ENCODE results near the gene RFX1.
A peak's percentile ranks its signal among the peaks of the same experiment; 100 is the strongest.

Gene RFX1

DNA sequence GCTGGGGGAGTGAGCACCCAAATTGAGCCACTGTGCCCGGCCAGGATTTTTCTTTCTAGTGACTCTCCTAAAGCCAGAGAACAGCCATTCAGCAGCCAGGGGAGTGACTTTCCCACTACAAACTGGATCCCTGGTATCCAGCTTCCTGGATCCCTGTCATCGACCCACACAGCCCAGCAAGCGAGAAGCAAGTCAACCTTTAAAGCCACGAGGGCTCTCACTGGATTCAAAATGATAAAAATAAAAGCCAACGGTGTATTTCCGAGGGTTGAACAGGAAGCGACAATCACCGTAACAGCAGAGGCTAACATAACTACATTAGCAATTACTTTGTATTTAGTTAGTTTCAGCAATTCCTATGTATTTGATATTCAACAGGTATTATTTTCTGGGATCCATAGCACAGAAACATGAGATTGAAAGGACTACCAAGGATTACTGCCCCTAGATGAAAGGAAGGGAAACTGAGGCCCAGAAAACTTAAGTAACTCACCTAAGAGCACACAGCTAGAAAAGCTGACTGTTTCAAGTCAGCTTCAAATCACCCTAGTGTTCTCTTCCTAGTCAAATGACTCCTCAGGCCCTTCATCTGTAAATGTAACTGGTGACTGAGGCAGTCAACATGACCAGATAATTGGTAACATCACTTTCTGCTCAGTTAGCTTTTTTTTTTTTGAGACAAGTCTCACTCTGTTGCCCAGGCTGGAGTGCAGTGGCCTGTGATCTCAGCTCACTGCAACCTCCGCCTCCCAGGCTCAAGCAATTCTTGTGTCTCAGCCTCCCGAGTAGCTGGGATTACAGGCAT is 2.7 kb downstream of the RFX1 start:
- ChIA-PET POLR2A (interaction anchor here (0.7 kb wide), 1 partner anchor 33 kb away, joined by 10 read pairs; no protein-coding TSS in a partner anchor), CTCF (interaction anchor here (0.6 to 2.1 kb wide), 3 partner anchors 68 to 394 kb away, joined by 3 to 4 read pairs (median 4); no protein-coding TSS in a partner anchor)
- H3K27ac ChIP-seq (ENCODE audit: extremely low read depth, low read depth, low read length): no peak overlapping the region
- peaks cover 0 to 8% of the 10 kb centered on the region in 2 experiments; a peak in 2 of 3 replicates for H3K36me3 ChIP-seq (ENCODE audit: control insufficient read depth in 2 of 2, insufficient read depth in 1 of 2, low read length in 2 of 2)
- no peaks in the 10 kb centered on the region for H3K9me3 ChIP-seq (ENCODE audit: control insufficient read depth, insufficient read depth, low read depth, low read length)
- no peak overlapping the region for H3K4me3 ChIP-seq (ENCODE audit: low read depth, low read length)
- H3K4me1 ChIP-seq (ENCODE audit: control insufficient read depth, insufficient read depth, low read length): no peaks in the 10 kb centered on the region
- no peak for TF ChIP-seq ZNF426 (tag by site-specific recombination; IDR thresholded peaks at IDR 0.05)
- TF ChIP-seq ZNF777 (tag by site-specific recombination; IDR thresholded peaks at IDR 0.05; ENCODE audit: borderline replicate concordance): no peak
- TF ChIP-seq, protein P1, sequence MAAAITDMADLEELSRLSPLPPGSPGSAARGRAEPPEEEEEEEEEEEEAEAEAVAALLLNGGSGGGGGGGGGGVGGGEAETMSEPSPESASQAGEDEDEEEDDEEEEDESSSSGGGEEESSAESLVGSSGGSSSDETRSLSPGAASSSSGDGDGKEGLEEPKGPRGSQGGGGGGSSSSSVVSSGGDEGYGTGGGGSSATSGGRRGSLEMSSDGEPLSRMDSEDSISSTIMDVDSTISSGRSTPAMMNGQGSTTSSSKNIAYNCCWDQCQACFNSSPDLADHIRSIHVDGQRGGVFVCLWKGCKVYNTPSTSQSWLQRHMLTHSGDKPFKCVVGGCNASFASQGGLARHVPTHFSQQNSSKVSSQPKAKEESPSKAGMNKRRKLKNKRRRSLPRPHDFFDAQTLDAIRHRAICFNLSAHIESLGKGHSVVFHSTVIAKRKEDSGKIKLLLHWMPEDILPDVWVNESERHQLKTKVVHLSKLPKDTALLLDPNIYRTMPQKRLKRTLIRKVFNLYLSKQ (tag by site-specific recombination; IDR thresholded peaks at IDR 0.05; ENCODE audit: borderline replicate concordance): no peak
- TF ChIP-seq, protein P2, sequence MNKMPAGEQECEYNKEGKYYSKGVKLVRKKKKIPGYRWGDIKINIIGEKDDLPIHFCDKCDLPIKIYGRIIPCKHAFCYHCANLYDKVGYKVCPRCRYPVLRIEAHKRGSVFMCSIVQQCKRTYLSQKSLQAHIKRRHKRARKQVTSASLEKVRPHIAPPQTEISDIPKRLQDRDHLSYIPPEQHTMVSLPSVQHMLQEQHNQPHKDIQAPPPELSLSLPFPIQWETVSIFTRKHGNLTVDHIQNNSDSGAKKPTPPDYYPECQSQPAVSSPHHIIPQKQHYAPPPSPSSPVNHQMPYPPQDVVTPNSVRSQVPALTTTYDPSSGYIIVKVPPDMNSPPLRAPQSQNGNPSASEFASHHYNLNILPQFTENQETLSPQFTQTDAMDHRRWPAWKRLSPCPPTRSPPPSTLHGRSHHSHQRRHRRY (tag by site-specific recombination; IDR thresholded peaks at IDR 0.05): no peak
- TF ChIP-seq, protein P3, sequence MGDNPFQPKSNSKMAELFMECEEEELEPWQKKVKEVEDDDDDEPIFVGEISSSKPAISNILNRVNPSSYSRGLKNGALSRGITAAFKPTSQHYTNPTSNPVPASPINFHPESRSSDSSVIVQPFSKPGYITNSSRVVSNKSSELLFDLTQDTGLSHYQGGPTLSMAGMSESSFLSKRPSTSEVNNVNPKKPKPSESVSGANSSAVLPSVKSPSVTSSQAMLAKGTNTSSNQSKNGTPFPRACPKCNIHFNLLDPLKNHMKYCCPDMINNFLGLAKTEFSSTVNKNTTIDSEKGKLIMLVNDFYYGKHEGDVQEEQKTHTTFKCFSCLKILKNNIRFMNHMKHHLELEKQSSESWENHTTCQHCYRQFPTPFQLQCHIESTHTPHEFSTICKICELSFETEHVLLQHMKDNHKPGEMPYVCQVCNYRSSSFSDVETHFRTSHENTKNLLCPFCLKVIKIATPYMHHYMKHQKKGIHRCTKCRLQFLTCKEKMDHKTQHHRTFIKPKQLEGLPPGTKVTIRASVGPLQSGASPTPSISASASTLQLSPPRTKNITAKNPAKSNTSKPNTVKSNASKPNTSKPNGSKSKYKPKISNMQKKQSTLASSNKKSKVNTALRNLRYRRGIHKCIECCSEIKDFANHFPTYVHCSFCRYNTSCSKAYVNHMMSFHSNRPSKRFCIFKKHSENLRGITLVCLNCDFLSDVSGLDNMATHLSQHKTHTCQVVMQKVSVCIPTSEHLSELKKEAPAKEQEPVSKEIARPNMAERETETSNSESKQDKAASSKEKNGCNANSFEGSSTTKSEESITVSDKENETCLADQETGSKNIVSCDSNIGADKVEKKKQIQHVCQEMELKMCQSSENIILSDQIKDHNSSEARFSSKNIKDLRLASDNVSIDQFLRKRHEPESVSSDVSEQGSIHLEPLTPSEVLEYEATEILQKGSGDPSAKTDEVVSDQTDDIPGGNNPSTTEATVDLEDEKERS (tag by site-specific recombination; IDR thresholded peaks at IDR 0.05): no peak
- no peak for TF ChIP-seq ZNF549 (tag by site-specific recombination; IDR thresholded peaks at IDR 0.05)
- TF ChIP-seq KLF10 (tag by site-specific recombination; IDR thresholded peaks at IDR 0.05): no peak
- TF ChIP-seq ZNF2 (tag by site-specific recombination; IDR thresholded peaks at IDR 0.05): no peak
- no peak for TF ChIP-seq GFI1B (tag by site-specific recombination; IDR thresholded peaks at IDR 0.05)
- TF ChIP-seq ZNF292 (tag by site-specific recombination; IDR thresholded peaks at IDR 0.05; ENCODE audit: borderline replicate concordance, low read depth): no peak
- TF ChIP-seq ZEB2 (tag by site-specific recombination; IDR thresholded peaks at IDR 0.05): 0 out of 2 replicates have a peak, but pooled peaks have one; percentile 29
- peak; percentile 64 for TF ChIP-seq ZNF341 (tag by site-specific recombination; IDR thresholded peaks at IDR 0.05; ENCODE audit: low read depth)
- no peak for TF ChIP-seq KLF16 (tag by site-specific recombination; IDR thresholded peaks at IDR 0.05)
- no peak for TF ChIP-seq ZNF530 (tag by site-specific recombination; IDR thresholded peaks at IDR 0.05; ENCODE audit: low read depth)
- no peak for TF ChIP-seq ZNF16 (tag by site-specific recombination; IDR thresholded peaks at IDR 0.05; ENCODE audit: low read depth)
- no peak for TF ChIP-seq ZNF654 (tag by site-specific recombination; IDR thresholded peaks at IDR 0.05; ENCODE audit: low read depth)
- TF ChIP-seq PRDM1 (tag by site-specific recombination; IDR thresholded peaks at IDR 0.05): no peak
- TF ChIP-seq KLF9 (tag by site-specific recombination; IDR thresholded peaks at IDR 0.05; ENCODE audit: low read depth): no peak
- no peak for TF ChIP-seq ZNF658 (tag by site-specific recombination; IDR thresholded peaks at IDR 0.05)
- no peak for TF ChIP-seq GLIS1 (tag by site-specific recombination; IDR thresholded peaks at IDR 0.05)
- TF ChIP-seq ZNF391 (tag by site-specific recombination; IDR thresholded peaks at IDR 0.05; ENCODE audit: borderline replicate concordance, low read depth): no peak
- TF ChIP-seq YY2 (tag by site-specific recombination; IDR thresholded peaks at IDR 0.05): no peak
- TF ChIP-seq, protein P4, sequence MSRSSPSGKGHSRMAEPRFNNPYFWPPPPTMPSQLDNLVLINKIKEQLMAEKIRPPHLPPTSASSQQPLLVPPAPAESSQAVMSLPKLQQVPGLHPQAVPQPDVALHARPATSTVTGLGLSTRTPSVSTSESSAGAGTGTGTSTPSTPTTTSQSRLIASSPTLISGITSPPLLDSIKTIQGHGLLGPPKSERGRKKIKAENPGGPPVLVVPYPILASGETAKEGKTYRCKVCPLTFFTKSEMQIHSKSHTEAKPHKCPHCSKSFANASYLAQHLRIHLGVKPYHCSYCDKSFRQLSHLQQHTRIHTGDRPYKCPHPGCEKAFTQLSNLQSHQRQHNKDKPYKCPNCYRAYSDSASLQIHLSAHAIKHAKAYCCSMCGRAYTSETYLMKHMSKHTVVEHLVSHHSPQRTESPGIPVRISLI (tag by site-specific recombination; IDR thresholded peaks at IDR 0.05): no peak
- no peak for TF ChIP-seq ZNF23 (tag by site-specific recombination; IDR thresholded peaks at IDR 0.05; ENCODE audit: borderline replicate concordance)
- TF ChIP-seq ZNF10 (tag by site-specific recombination; IDR thresholded peaks at IDR 0.05): no peak
- TF ChIP-seq ZNF843 (tag by site-specific recombination; IDR thresholded peaks at IDR 0.05): no peak
- TF ChIP-seq, protein P5, sequence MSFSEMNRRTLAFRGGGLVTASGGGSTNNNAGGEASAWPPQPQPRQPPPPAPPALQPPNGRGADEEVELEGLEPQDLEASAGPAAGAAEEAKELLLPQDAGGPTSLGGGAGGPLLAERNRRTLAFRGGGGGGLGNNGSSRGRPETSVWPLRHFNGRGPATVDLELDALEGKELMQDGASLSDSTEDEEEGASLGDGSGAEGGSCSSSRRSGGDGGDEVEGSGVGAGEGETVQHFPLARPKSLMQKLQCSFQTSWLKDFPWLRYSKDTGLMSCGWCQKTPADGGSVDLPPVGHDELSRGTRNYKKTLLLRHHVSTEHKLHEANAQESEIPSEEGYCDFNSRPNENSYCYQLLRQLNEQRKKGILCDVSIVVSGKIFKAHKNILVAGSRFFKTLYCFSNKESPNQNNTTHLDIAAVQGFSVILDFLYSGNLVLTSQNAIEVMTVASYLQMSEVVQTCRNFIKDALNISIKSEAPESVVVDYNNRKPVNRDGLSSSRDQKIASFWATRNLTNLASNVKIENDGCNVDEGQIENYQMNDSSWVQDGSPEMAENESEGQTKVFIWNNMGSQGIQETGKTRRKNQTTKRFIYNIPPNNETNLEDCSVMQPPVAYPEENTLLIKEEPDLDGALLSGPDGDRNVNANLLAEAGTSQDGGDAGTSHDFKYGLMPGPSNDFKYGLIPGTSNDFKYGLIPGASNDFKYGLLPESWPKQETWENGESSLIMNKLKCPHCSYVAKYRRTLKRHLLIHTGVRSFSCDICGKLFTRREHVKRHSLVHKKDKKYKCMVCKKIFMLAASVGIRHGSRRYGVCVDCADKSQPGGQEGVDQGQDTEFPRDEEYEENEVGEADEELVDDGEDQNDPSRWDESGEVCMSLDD (tag by site-specific recombination; IDR thresholded peaks at IDR 0.05): no peak
- TF ChIP-seq SCRT2 (tag by site-specific recombination; IDR thresholded peaks at IDR 0.05): peak; percentile 84
